ENCODE measurements around the gene BBC3.

Gene BBC3

DNA sequence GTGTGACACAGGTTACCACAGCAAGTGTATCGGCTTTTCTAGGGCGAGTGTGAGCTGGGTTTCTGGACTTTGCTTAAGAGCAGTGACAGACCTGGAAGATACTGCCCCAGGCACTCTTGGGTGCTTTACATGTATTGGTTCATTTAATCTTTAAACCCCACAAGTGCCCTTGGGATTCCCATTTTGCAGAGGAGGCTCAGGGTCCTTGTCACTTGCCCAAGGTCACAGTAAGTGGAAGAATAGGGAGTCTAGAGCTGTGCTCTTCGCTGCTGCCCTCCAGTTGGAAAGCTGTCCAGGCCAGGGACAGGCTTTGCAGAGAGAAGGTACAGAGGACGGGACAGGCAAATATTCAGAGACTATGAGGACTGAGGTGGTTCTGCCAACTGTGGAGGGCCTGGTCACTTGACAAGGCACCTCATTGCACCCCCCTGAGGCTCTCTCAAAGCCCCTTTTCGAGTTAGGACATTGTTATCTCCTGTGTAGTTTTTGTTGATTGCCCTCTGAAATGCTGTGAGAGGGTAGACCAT lies 42.4 kb downstream of the BBC3 start:
- DNase-seq: no peak

DNA sequence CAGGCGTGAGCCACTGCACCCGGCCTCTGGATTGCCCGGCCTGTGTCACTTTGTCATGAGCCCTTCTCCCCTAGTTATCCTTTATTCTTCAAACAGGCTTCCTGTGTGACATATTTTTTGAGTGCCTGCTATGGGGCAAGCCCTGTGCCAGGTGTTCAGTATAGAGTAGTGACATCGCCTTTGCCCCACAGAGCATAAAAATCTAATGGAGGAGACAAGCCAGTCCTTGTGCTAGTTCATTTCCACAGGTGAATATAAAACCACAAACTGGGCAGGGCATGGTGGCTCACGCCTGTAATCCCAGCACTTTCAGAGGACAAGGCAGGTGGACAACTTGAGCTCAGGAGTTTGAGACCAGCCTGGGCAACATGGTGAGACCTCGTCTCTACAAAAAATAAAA lies 43.2 kb downstream of the BBC3 start:
- DNase-seq: no peak

DNA sequence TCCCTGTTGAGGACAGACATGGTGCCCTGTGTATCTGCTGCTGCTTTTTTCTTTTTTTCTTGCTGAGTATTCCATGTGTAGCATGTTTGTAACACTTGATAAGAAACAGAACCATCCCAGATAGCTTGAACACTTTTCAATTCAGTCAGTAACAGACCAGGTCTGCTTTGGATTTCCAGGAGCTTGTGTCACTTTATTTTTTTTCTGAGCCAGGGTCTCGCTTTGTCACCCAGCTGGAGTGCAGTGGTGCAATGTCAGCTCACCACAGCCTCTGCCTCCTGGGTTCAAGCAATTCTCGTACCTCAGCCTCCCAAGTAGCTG lies 43.7 kb downstream of the BBC3 start:
- DNase-seq: no peak

DNA sequence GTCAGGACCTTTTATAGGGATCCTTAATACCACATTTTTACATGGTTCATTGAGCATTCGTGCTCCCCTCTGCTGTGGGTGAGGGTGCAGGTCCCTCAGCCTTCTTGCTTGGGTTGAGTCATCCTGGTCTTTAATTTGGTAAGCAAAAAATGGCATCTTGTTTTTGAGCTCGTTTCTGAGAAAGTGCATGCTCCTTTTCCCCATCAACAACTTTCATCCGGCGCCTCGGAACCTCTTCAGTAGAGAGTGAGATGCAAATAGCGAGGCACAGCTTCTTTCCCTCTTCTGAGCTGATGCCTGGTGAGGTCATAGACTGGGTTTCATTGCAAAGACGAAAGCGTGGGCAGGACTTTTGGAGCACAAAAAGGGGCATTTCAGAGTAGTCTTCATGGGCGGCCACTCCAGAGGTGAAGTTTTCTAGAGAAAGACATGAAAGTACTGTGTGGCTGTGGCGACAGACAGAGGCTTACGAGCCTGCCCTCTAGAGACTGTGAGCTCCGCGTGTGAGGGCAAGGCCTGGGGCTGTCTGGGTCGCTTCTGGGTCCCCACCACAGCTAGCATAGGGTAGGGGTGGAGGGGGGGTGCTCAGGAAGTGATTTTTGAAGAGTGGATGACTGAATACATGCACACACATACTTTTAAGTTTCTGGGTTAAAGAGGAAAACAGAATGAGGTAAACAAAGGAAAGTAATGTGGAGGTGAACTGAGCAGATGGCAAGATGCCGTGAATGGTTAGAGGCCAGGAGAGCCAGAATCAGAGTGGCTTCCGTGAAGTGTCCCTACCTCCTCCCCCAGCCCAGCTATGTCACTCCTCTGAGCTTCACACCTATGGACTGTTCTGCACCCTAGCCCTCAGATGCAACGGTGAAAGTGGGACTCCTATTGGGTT lies 44.3 kb downstream of the BBC3 start:
- no peak for DNase-seq

DNA sequence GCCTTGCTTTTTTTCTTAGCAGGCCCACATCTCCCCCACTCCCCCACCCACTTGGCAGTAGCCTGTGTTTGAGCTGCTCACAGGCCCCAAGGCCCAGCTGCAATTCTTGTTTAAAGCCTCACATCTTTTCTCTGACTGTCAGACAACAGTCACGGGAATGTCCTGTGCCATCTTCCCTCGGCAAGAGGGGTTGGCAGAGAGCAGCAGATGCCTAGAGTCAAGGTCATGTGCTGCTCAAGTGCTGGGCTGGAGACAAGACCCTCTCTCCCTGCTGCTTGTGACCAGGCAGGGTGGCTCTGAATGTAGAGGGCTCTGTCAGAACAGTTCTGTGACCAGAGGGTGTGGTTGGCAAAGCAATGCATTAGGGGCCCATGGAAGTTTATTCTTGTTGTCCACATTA lies 47.4 kb downstream of the BBC3 start:
- DNase-seq: no peak

DNA sequence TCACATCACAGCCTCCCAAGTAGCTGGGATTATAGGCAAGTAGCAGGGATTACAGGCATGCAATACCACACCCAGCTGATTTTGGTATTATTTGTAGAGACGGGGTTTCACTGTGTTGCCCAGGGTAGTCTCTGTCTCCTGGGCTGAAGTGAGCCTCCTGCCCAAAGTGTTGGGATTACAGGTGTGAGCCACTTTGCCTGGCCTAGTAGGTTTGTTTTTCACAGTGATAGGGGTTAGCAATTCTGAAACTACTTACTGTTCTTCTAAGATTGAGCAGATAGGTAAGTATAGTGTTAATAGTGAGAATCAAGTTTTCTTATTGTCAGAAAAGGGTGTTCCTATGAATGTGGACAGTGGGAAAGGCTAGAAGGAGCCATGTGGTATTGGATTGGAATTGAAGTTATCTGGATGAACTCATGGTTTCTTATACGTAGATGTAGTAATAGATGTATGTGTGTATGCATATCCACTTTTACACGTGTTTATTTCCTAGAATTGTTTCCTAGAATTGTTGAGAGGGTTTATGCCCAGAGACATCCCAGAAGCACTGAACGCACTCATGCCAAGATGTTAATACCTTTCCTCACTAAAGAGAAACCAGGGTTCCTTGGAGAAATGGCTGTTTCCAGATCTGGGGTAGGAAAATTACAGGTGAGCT lies 51.2 kb downstream of the BBC3 start:
- no peak for DNase-seq

DNA sequence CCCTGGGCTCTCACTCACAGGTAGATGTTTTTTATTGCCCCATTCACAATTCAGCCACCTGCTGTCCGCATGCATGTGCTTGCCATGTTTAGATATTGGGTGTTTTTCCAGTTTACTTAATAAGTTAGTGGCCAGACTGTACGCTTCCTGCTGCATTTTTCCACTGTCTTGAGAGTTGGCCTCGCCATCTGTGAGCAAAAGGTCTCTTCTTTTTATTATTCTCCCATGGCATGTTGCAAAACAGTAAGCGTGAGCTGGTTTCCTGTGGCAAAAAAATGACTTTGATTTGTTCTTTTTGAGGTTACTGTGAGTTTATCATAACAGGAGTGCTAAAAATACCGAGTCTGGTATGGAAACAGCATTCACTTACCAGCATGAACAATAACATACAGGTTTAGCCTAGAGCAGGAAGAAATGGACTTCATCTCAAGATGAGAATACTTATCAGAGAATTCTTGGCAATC lies 54.3 kb downstream of the BBC3 start:
- DNase-seq: peak in 1 of 2 donors; percentile 20

DNA sequence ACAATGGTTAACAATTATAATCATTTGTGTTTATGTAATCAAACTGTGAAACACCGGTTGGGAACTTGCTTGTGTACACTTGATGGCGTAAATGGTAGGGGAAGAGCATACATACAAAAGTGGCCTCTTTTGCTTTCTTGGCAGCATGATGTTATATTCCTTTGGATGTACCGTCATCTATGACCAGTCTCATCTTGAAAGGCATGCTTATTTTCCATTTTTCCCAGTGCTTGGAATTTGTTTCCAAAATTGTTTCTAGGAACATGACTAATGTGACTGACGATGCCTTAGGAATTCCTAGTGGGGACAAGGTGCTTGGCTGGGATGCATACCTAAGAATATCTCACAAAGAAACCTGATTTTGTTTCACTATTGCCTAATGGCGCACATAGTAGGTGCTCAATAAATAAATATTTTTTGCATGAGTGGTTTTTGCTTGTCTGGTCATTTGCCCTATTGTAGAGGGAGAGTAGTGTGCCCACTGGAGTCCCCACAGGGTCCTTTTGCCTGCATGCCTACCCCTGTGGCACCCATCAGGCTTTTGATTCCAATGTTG lies 54.9 kb downstream of the BBC3 start:
- no peak for DNase-seq

DNA sequence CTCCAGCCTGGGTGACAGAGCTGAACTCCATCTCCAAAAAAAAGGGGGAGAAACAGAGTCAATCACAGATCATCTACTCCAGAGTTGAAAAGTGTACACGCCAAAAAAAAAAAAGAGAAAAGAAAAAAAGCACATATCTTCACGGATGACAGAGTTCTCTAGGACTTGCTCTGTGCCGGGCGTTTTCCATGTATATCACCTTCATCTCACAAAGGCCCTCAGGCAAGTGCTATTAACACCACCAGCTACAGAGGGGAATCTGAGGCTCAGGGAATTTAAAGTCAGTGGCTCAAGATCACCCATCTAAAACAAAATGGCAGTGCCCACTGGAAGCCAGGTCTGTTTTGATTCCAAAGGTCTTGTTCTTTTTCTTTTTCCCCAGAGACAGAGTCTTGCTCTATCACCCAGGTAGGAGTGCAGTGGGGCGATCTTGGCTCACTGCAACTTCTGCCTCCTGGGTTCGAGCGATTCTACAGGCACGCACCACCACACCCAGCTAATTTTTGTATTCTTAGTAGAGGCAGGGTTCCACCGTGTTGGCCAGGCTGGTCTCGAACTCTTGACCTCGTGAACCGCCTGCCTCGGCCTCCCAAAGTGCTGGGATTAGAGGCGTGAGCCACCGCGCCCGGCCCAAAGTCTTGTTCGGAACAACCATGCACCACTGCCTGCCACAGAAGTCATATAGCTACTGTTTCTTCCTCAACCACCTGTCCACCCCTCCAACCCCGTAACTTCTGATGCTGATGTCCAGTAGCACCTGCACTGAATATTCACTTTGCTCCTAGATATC lies 58.1 kb downstream of the BBC3 start:
- DNase-seq: no peak
